Right hindlimb (tissue), 1 donor: ENCODE measurements around the gene TAF7.
A peak's percentile ranks its signal among the peaks of the same experiment; 100 is the strongest.
"Not testable (repeated sequence)": the region's sequence is repeated elsewhere in the genome, so short reads cannot be mapped to it uniquely, and the experiment has no call there.

Experiments
- DNase-seq: peaks from one replicate; pipeline ENCODE4 v3.0.0-alpha.2; 2018

The TAF7 gene

GRCh38 chr5:141320225-141321169, at the start of gene TAF7:
Gene TAF7, minus strand, starts transcription at chr5:141320784. Its CDS starts 740 bp downstream, at chr5:141320044.
- peak; percentile 93 for DNase-seq

- DNase-seq: no peak
Observed at GRCh38 chr5:141366016-141366896, 45.7 kb upstream of the TAF7 start.

GRCh38 chr5:141363952-141364660, 43.5 kb upstream of the TAF7 start, which contains the start of gene PCDHGA5:
Gene PCDHGA5, plus strand, starts transcription at chr5:141364162. Its CDS starts 169 bp downstream, at chr5:141364331.
- no peak for DNase-seq

- no peak for DNase-seq
Observed at GRCh38 chr5:141362719-141363118, 42.1 kb upstream of the TAF7 start.

- DNase-seq: no peak
Observed at GRCh38 chr5:141360685-141361084, 40.1 kb upstream of the TAF7 start.

GRCh38 chr5:141359790-141360426, 39.3 kb upstream of the TAF7 start, which contains the start of gene PCDHGB2:
Gene PCDHGB2, plus strand, starts transcription at chr5:141359994. Its CDS starts 142 bp downstream, at chr5:141360136.
- DNase-seq: no peak

- DNase-seq: no peak
Observed at GRCh38 chr5:141356950-141357349, 36.4 kb upstream of the TAF7 start.

GRCh38 chr5:141356133-141356532, 35.5 kb upstream of the TAF7 start:
- DNase-seq: no peak

GRCh38 chr5:141355641-141356040, 35.1 kb upstream of the TAF7 start:
- no peak for DNase-seq

- no peak for DNase-seq
Observed at GRCh38 chr5:141354900-141355469, 34.4 kb upstream of the TAF7 start, which contains the start of gene PCDHGA4. Gene PCDHGA4, plus strand, starts transcription at chr5:141355021. Its CDS starts 87 bp downstream, at chr5:141355108.

GRCh38 chr5:141351591-141351990, 31.0 kb upstream of the TAF7 start:
- no peak for DNase-seq

GRCh38 chr5:141349917-141350619, 29.5 kb upstream of the TAF7 start, which contains the start of gene PCDHGB1:
Gene PCDHGB1, plus strand, starts transcription at chr5:141350099. Its CDS starts 162 bp downstream, at chr5:141350261.
- DNase-seq: no peak

- not testable (repeated sequence) for DNase-seq
Observed at GRCh38 chr5:141346017-141346416, 25.4 kb upstream of the TAF7 start.

- DNase-seq: no peak
Observed at GRCh38 chr5:141345327-141345726, 24.7 kb upstream of the TAF7 start.

GRCh38 chr5:141343953-141344463, 23.4 kb upstream of the TAF7 start:
- no peak for DNase-seq

- DNase-seq: no peak
Observed at GRCh38 chr5:141343242-141343952, 22.8 kb upstream of the TAF7 start, which contains the start of gene PCDHGA3. Gene PCDHGA3, plus strand, starts transcription at chr5:141343829. Its CDS starts 205 bp downstream, at chr5:141344034.

GRCh38 chr5:141342773-141343172, 22.2 kb upstream of the TAF7 start:
- no peak for DNase-seq

GRCh38 chr5:141340781-141341354, 20.3 kb upstream of the TAF7 start:
- DNase-seq: not testable (repeated sequence)
